SK-N-SH (cell line): Measurements from ENCODE around the gene LIX1L. TPM values are rescaled to one million over a fixed set of nuclear protein-coding genes. Genes with fewer than 3 reads are reported as not detected.
A peak's percentile ranks its signal among the peaks of the same experiment; 100 is the strongest.

Experiments
- CTCF ChIA-PET: fragments of 300-600, 350-600 bp; formaldehyde crosslinking; extraction: SDS; loops from one replicate; lab custom pipeline; 2021; lab: Yijun Ruan, JAX
- POLR2A ChIA-PET: fragments of 350-600 bp; sonication (Branson Sonifier 250); formaldehyde crosslinking; extraction: SDS; loops from one replicate; lab custom pipeline; 2020; ENCODE audit warnings: antibody characterized with exemption, inconsistent platforms; lab: Yijun Ruan, JAX
- DNase-seq: peaks from one replicate; pipeline ENCODE4 v3.0.0; 2012
- H2AFZ ChIP-seq: fragments of 200-600 bp; sonication (generic); 2 replicates; pipeline ENCODE4 v1.8.1; 2016; ENCODE audit warnings: antibody characterized with exemption, mild to moderate bottlenecking, low read depth
- H3F3A ChIP-seq: fragments of 200-600 bp; sonication (generic); replicated peaks from 2 replicates; pipeline ENCODE3; 2016; ENCODE audit warnings: antibody characterized with exemption, mild to moderate bottlenecking; ENCODE audit not compliant: insufficient read depth
- H3K27ac ChIP-seq, 2 experiments: fragments of 200-500 bp in 1 of 2; fragments of 200-600 bp in 1 of 2; sonication (Bioruptor generic) in 1 of 2; sonication (generic), shearing (Covaris generic) in 1 of 2; 2 replicates each; pipeline versions ENCODE4 v1.5.1 to v1.6.1; 2014 to 2016; ENCODE audit warnings: low read depth in 2 of 2, inconsistent platforms in 1 of 2, low read length in 1 of 2, mild to moderate bottlenecking in 1 of 2, mixed read lengths in 1 of 2
- H3K27me3 ChIP-seq: fragments of 200-600 bp; sonication (generic), shearing (Covaris generic); 2 replicates; pipeline ENCODE4 v1.6.1; 2016; ENCODE audit warnings: mixed run types; ENCODE audit not compliant: insufficient read depth
- H3K36me3 ChIP-seq, 2 experiments: fragments of 200-500 bp in 1 of 2; fragments of 200-600 bp in 1 of 2; sonication (Bioruptor generic) in 1 of 2; sonication (generic) in 1 of 2; replicated peaks in 1 of 2; 2 replicates each; pipeline versions ENCODE3 to v1.5.1; 2014 to 2016; ENCODE audit warnings: low read length in 1 of 2, mild to moderate bottlenecking in 1 of 2; ENCODE audit not compliant: insufficient read depth in 2 of 2, control insufficient read depth in 1 of 2
- H3K4me1 ChIP-seq, 2 experiments: fragments of 200-500 bp in 1 of 2; fragments of 200-600 bp in 1 of 2; sonication (Bioruptor generic) in 1 of 2; sonication (generic), shearing (Covaris generic) in 1 of 2; 2 replicates each; pipeline versions ENCODE4 v1.5.1 to v1.6.1; 2014 to 2016; ENCODE audit warnings: low read depth in 1 of 2, low read length in 1 of 2, mixed run types in 1 of 2; ENCODE audit not compliant: insufficient read depth in 2 of 2, control insufficient read depth in 1 of 2
- H3K4me2 ChIP-seq: fragments of 200-600 bp; sonication (generic), shearing (Covaris generic); 2 replicates; pipeline ENCODE4 v1.6.1; 2017; ENCODE audit warnings: mixed run types
- H3K4me3 ChIP-seq, 2 experiments: fragments of 200-500 bp in 1 of 2; fragments of 200-600 bp in 1 of 2; sonication (Bioruptor generic) in 1 of 2; sonication (generic), shearing (Covaris generic) in 1 of 2; 2 replicates each; pipeline versions ENCODE4 v1.5.1 to v1.8.1; 2014 to 2016; ENCODE audit warnings: low read depth in 2 of 2, inconsistent platforms in 1 of 2, low read length in 1 of 2, mild to moderate bottlenecking in 1 of 2, mixed read lengths in 1 of 2, moderate library complexity in 1 of 2
- H3K79me2 ChIP-seq: fragments of 200-600 bp; sonication (generic); 2 replicates; pipeline ENCODE4 v1.8.1; 2017; ENCODE audit warnings: mild to moderate bottlenecking; ENCODE audit not compliant: insufficient read depth
- H3K9ac ChIP-seq: fragments of 200-600 bp; sonication (generic); 2 replicates; pipeline ENCODE4 v1.6.1; 2017; ENCODE audit warnings: mixed run types
- H3K9me2 ChIP-seq: fragments of 200-600 bp; sonication (generic); 2 replicates; pipeline ENCODE4 v1.6.1; 2017; ENCODE audit warnings: mixed run types
- H3K9me3 ChIP-seq: fragments of 200-600 bp; sonication (generic); 2 replicates; pipeline ENCODE4 v1.6.1; 2017; ENCODE audit warnings: mixed run types, mild to moderate bottlenecking, moderate library complexity
- H4K20me1 ChIP-seq: fragments of 200-600 bp; sonication (generic); 2 replicates; pipeline ENCODE4 v1.6.1; 2017; ENCODE audit warnings: mild to moderate bottlenecking, mixed run types; ENCODE audit not compliant: insufficient read depth
- CHD2 ChIP-seq: fragments of 150-350 bp; IDR thresholded peaks from 2 replicates; pipeline ENCODE4 v1.6.1; 2018; ENCODE audit warnings: low read length; ENCODE audit not compliant: partially characterized antibody
- FOXM1 ChIP-seq: IDR thresholded peaks from 2 replicates; pipeline ENCODE4 v1.4.0; 2012; ENCODE audit warnings: low read depth, mild to moderate bottlenecking
- GATA2 ChIP-seq: sonication (generic); formaldehyde crosslinking; IDR thresholded peaks from 2 replicates; pipeline ENCODE4 v1.5.0; 2020; ENCODE audit warnings: mild to moderate bottlenecking, missing genetic modification reagents
- MEF2A ChIP-seq: IDR thresholded peaks from 2 replicates; pipeline ENCODE4 v1.4.0; 2012; ENCODE audit warnings: low read depth, borderline replicate concordance
- POLR2AphosphoS5 ChIP-seq: IDR thresholded peaks from 2 replicates; pipeline ENCODE4 v1.6.1; 2012; ENCODE audit warnings: low read depth, low read length
- RCOR1 ChIP-seq: fragments of 150-350 bp; IDR thresholded peaks from 2 replicates; pipeline ENCODE4 v1.6.1; 2017; ENCODE audit warnings: antibody characterized with exemption, low read length
- RFX5 ChIP-seq: IDR thresholded peaks from 2 replicates; pipeline ENCODE4 v1.6.1; 2012; ENCODE audit warnings: mild to moderate bottlenecking, improper control_type of control experiment, low read length
- RXRA ChIP-seq: IDR thresholded peaks from 2 replicates; pipeline ENCODE4 v1.4.0; 2012; ENCODE audit warnings: low read depth, mild to moderate bottlenecking, borderline replicate concordance
- WGBS: methylation state at CpG from one replicate; pipeline ENCODE4 v1.1.6; 2017; ENCODE audit warnings: low lambda C conversion rate; 5-methylcytosine and 5-hydroxymethylcytosine counted together
- polyA plus RNA-seq, 3 experiments: library from polyadenylated mRNA; depleted of rRNA; stranded (reverse); fragments of >200 nt; gene quantifications; 2 replicates each; pipeline ENCODE4 v1.2.3, GENCODE V29; 2012
- TF ChIP-seq, protein P1 (sequence below): IDR thresholded peaks from 2 replicates; pipeline ENCODE4; 2012

LIX1L gene
- polyA plus RNA-seq, 1 of the 3 experiments (the other 2 are of a cell fraction): 39.1 TPM

DNA sequence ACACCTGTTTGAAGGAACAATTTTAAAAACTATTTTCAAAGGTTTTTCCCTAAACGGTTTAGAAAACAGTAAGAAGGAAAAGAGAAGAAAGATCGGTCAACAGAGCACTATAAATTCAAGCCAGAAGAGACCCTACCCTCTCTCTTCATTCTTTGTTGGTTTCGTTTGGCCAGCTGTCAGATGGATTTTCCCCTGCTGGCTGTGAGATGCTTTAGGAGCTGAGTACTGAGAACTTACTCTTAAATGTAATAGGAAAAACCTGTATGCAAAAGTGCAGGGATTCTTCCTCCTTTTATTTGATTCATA lies 39.9 kb upstream of the LIX1L start:
- POLR2A ChIA-PET: interaction anchor here (1.9 kb wide), 1 partner anchor 18 kb away, joined by 7 read pairs; no protein-coding TSS in a partner anchor
- Histone ChIP-seq H3K9me2 (no peaks in the 10 kb centered on the region), H3K9ac (no peak overlapping the region)

GRCh38 chr1:145997016-145997717 lies 39.4 kb upstream of the LIX1L start:
- Histone ChIP-seq H3K79me2 (peaks cover 36% of the 10 kb centered on the region), H3K4me3 (peak overlapping the region; percentile 64 to 90), H3K27ac (peak overlapping the region; percentile 44 to 98; a peak in 3 of 4 replicates), H3K36me3 (peaks cover 26 to 32% of the 10 kb centered on the region in 2 experiments)
- TF ChIP-seq, protein P1, sequence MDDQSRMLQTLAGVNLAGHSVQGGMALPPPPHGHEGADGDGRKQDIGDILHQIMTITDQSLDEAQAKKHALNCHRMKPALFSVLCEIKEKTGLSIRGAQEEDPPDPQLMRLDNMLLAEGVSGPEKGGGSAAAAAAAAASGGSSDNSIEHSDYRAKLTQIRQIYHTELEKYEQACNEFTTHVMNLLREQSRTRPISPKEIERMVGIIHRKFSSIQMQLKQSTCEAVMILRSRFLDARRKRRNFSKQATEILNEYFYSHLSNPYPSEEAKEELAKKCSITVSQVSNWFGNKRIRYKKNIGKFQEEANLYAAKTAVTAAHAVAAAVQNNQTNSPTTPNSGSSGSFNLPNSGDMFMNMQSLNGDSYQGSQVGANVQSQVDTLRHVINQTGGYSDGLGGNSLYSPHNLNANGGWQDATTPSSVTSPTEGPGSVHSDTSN: no peak
- TF ChIP-seq RCOR1 (no peak), POLR2AphosphoS5 (no peak), CHD2 (no peak), RFX5 (no peak), MEF2A (no peak), FOXM1 (no peak)
- TF ChIP-seq, all 33 proteins: peak for 0
- 45% methylated on average over 12 of the region's 12 CpGs for WGBS
- H3K9me2 ChIP-seq: no peaks in the 10 kb centered on the region
- DNase-seq: peak; percentile 42
- H3K4me1 ChIP-seq: peaks cover 14 to 43% of the 10 kb centered on the region in 2 experiments; a peak in 3 of 4 replicates
- peaks cover 14% of the 10 kb centered on the region for H3F3A ChIP-seq
- H2AFZ ChIP-seq: peak overlapping the region; percentile 83
- peak overlapping the region; percentile 90 for H3K9ac ChIP-seq
- no peaks in the 10 kb centered on the region for H3K27me3 ChIP-seq
- H3K9me3 ChIP-seq: no peaks in the 10 kb centered on the region
- H3K4me2 ChIP-seq: peak overlapping the region; percentile 68
- POLR2A ChIA-PET: interaction anchor here (1.9 kb wide), 1 partner anchor 18 kb away, joined by 7 read pairs; no protein-coding TSS in a partner anchor
- CTCF ChIA-PET: interaction anchor here (1.6 to 4.2 kb wide), 4 partner anchors 9 to 105 kb away, joined by 5 to 40 read pairs (median 22); no protein-coding TSS in a partner anchor
- H4K20me1 ChIP-seq: peaks cover 38% of the 10 kb centered on the region

More for the DNA sequence above, 39.9 kb upstream of the LIX1L start:
- no peak for DNase-seq
- Histone ChIP-seq H4K20me1 (peaks cover 35% of the 10 kb centered on the region), H3K9me3 (no peaks in the 10 kb centered on the region), H3K36me3 (peaks cover 23 to 27% of the 10 kb centered on the region in 2 experiments), H3F3A (peaks cover 11% of the 10 kb centered on the region), H3K27me3 (no peaks in the 10 kb centered on the region), H2AFZ (no peak overlapping the region), H3K4me3 (no peak overlapping the region), H3K4me1 (peaks cover 14 to 38% of the 10 kb centered on the region in 2 experiments; a peak in 3 of 4 replicates), H3K4me2 (peak overlapping the region; percentile 68; the same call in 1 of the 2 replicates), H3K27ac (peak overlapping the region in 1 of 2 experiments; percentile 98; a peak in 1 of 4 replicates), H3K79me2 (peaks cover 36% of the 10 kb centered on the region)
- CTCF ChIA-PET: interaction anchor here (0.6 to 4.2 kb wide), 6 partner anchors 9 to 150 kb away, joined by 3 to 40 read pairs (median 6); no protein-coding TSS in a partner anchor
- 79% methylated on average over 3 of the region's 3 CpGs for WGBS
- TF ChIP-seq GATA2 (CRISPR knock-in tag): no peak
- TF ChIP-seq MEF2A: no peak
- TF ChIP-seq RXRA: no peak
